MM.1S (cell line): Measurements from ENCODE around the gene DLX4.

Experiments
- CTCF ChIP-seq: fragments of 300-600 bp; sonication (generic); IDR thresholded peaks from 2 replicates; pipeline ENCODE4 v1.5.1; 2016; ENCODE audit warnings: antibody characterized with exemption, low read length, mixed read lengths
- EZH2phosphoT487 ChIP-seq: fragments of 300-600 bp; sonication (generic); IDR thresholded peaks from 2 replicates; pipeline ENCODE4 v1.6.1; 2018; ENCODE audit warnings: antibody characterized with exemption, low read length

GRCh38 chr17:49956780-49957179 lies 12.2 kb upstream of the DLX4 start:
- TF ChIP-seq CTCF (no peak), EZH2phosphoT487 (no peak)
